GM15510 (cell line): ENCODE data around the gene PLCE1.

ENCODE experiments used
- POLR2A ChIP-seq: IDR thresholded peaks from 3 replicates; pipeline ENCODE4 v1.6.1; 2011; ENCODE audit warnings: borderline replicate concordance; ENCODE audit not compliant: insufficient read length; ENCODE audit errors: extremely low read depth

Gene PLCE1

DNA sequence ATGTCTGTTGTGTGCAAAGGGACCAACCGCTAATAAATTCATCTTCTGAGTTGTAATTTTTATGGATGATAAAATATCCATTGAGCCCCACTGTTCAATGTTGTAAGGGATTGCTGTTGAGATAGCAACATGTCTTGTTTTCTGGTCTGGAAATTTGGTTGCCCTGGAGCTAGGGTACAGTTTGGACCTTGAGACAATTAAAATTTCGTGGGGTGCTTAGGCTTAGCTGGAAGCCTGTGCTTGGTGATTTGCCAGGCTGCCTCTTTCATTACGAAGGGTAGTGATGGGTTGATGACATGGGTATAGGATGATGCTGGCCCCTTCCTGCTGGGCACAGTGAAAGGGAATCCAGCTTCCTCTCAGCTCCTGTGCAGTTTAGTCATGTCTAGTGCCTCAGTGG, 43.6 kb downstream of the PLCE1 start:
- TF ChIP-seq POLR2A: no peak

DNA sequence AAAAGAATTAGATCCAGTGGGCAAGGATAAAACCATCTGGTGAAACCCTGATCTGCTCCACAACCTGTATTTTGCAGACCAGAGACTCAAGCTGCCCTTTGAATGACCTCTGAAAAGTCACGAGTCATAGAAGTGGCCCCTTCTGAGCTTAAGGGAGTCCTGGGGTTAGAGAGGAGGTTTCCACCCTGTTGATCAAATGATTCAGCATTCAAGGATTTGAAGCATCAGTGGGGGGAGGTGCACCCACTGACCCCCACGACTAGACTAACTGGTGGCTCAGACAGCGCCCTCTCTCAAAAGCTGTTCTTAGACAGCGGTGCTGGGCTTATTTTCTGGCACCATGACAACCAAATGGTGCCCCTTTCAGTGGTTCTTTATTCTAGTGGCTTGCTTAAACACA, 44.3 kb downstream of the PLCE1 start:
- TF ChIP-seq POLR2A: no peak

DNA sequence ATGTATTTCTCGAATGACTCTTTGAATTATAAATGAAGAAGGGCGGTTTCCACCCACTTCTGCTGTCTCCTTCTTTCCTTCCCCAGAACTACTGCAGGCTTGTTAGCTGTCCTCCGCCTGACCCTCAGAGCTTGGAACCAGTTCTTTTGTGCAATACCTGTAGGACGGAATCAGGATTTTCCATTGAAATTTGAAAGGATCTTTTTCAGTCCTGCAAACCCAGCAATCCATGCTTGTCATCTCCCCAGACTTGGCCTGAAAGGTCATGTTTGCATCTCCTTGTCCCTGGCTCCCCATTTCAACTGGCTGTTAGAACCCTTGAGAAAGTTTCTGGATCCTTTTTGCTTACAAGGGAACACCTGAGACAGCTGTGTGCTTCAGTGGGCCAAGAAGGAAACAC, 47.5 kb downstream of the PLCE1 start:
- TF ChIP-seq POLR2A: no peak

DNA sequence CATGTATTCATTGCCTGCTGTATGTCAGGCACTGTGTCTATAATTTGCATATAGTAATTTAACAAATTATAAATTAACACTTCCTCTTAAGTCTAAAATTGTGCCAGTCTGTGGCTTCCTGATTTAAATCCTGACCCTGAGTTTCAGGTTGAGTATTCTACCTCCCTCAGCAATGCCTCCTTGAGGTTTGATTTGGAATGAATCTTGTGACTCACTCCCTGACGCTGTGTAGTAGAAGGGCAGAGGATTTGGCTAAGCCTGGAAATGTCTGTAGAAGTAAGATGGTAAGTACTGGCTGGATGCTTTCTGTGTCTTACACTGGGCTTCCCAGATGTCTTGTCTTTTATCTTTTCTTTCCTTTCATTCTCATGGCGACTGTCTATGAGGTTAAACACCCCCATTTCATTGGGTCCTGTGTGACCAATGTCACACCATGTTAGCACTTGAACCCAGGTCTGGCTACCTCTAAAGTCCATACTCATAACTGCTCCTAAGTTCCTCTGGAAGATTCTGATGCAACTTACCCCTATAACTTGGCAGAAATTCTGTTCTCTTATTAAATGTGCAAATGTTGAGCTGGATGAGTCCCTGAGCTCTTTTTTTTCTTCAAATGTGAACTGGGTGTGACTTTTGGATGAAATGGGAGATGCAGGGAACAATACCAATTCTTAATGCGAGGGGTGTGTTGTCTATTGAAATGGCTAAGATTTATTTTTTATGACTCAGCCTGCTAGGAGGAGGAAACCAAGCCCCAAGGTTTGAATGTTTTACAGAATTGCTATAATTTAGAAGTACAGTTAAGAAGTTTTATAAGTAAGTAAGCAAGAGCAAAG, 48.5 kb downstream of the PLCE1 start:
- no peak for TF ChIP-seq POLR2A

DNA sequence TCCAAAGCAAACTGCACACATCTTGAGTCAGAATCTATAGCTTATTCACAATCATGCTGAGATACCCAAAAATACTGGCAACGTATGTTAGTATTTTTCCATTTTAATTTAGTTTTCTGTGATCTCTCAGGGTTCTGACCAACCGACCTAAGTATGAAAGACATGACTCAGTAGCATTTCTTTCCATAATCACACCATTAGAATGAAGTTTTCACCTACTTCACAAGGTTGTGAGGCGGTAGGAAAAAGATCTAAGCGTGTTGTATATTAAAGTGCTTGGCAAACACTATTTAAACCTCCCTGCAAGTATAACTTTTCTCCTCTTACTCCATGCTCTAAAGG, 49.1 kb downstream of the PLCE1 start:
- TF ChIP-seq POLR2A: no peak
